SK-N-MC (cell line): ENCODE data around the gene PAK1.

ENCODE experiments used
- DNase-seq: peaks from one replicate; pipeline ENCODE4 v3.0.0-alpha.2; 2011; ENCODE audit warnings: low read depth, low spot score
- H3K27ac ChIP-seq: fragments of 200-600 bp; sonication (generic); 2 replicates; pipeline ENCODE4 v1.5.1; 2016; ENCODE audit warnings: mixed run types
- H3K36me3 ChIP-seq: fragments of 200-600 bp; sonication (generic); 2 replicates; pipeline ENCODE4 v1.6.1; 2017; ENCODE audit warnings: antibody characterized with exemption, low read length, mixed read lengths; ENCODE audit not compliant: insufficient read depth
- H3K4me3 ChIP-seq: fragments of 200-600 bp; sonication (generic); 2 replicates; pipeline ENCODE4 v1.5.1; 2016
- H3K9ac ChIP-seq: fragments of 200-600 bp; sonication (generic); 2 replicates; pipeline ENCODE4 v1.8.0; 2017; ENCODE audit warnings: mixed run types, mixed read lengths; ENCODE audit not compliant: insufficient read length
- H3K9me3 ChIP-seq: fragments of 200-600 bp; sonication (generic); 2 replicates; pipeline ENCODE4 v1.6.1; 2017; ENCODE audit warnings: low read depth, mild to moderate bottlenecking, antibody characterized with exemption, low read length, moderate library complexity, mixed read lengths
- EZH2 ChIP-seq: fragments of 200-600 bp; sonication (generic); IDR thresholded peaks from one replicate; pipeline ENCODE4 v1.6.1; 2017; ENCODE audit warnings: antibody characterized with exemption
- FOXP2 ChIP-seq: optimal IDR thresholded peaks from 2 replicates; pipeline ENCODE3; 2011; ENCODE audit warnings: mild to moderate bottlenecking, moderate library complexity; ENCODE audit not compliant: insufficient read depth; ENCODE audit errors: extremely low read length, control extremely low read depth
- POLR2AphosphoS5 ChIP-seq: IDR thresholded peaks from 2 replicates; pipeline ENCODE4 v1.6.1; 2012; ENCODE audit warnings: mild to moderate bottlenecking, low read depth, low read length, borderline replicate concordance

The PAK1 gene

GRCh38 chr11:77473801-77474683 is at the start of gene PAK1:
TSS of gene PAK1 (minus strand) at chr11:77474094. CDS start at chr11:77392520, 81,574 bp downstream.
- no peak for TF ChIP-seq FOXP2
- TF ChIP-seq EZH2, result no peak
- TF ChIP-seq POLR2AphosphoS5, result no peak
- Histone ChIP-seq H3K4me3 (peak within 1 kb of the TSS; percentile 88), H3K9me3 (no peaks in the 10 kb centered on the region), H3K9ac (peak within 1 kb of the TSS; percentile 88), H3K27ac (0 out of 2 replicates have a peak within 1 kb of the TSS, but pooled peaks have one; percentile 15), H3K36me3 (no peaks in the 10 kb centered on the region)
- DNase-seq, result no peak

DNA sequence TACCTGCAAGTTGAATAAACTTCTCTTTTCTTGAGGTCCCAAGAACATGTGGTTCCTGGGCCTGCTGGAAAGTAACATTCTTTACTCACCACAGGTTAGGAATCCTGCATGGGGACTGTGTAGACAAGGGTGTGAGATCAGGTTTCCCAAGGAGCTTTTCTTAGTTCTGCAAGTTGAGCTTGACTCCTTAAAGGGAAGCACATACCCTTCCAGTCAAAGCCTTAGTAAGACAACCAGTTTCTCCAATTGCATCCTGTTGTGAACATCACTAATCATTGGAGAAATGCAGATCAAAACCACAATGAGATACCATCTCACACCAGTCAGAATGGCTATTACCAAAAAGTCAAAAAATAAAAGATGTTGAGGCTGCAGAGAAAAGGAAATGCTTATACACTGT is 48.3 kb upstream of the PAK1 start:
- H3K27ac ChIP-seq, result no peak overlapping the region
- H3K4me3 ChIP-seq, result no peak overlapping the region
- H3K36me3 ChIP-seq, result no peaks in the 10 kb centered on the region
- TF ChIP-seq EZH2, result no peak
- H3K9me3 ChIP-seq, result no peaks in the 10 kb centered on the region
- no peak for DNase-seq
- no peak overlapping the region for H3K9ac ChIP-seq

- DNase-seq, result no peak
These were observed 46.0 kb upstream of the PAK1 start for GRCh38 chr11:77519847-77520246.

DNA sequence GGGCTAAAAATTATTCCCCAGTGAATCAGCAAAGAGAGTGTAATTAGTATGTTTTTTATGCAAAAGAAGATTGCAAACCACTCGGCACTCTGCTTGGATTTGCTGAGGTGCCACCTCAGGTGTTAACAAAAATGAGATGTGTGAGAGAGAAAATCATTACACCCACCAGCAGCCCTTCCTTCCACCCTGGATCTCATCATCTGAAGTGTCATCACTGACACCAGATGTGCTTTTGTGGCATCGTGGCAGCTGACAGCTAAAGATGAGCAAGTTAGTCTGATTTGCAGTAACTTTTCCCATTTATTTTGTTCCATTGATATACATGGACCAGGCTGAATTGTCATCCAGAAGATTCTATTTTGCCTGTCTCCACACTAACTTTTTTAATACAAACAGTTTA is 44.6 kb upstream of the PAK1 start:
- Histone ChIP-seq H3K27ac (no peak overlapping the region), H3K9ac (no peak overlapping the region), H3K36me3 (no peaks in the 10 kb centered on the region), H3K4me3 (no peak overlapping the region), H3K9me3 (no peaks in the 10 kb centered on the region)
- DNase-seq, result no peak
- no peak for TF ChIP-seq POLR2AphosphoS5
- TF ChIP-seq FOXP2, result no peak

More at GRCh38 chr11:77519847-77520246, 46.0 kb upstream of the PAK1 start:
- TF ChIP-seq FOXP2, result no peak
- TF ChIP-seq POLR2AphosphoS5, result no peak
- no peak for TF ChIP-seq EZH2
- no peaks in the 10 kb centered on the region for H3K9me3 ChIP-seq
- no peak overlapping the region for H3K27ac ChIP-seq
- H3K36me3 ChIP-seq, result no peaks in the 10 kb centered on the region
- H3K9ac ChIP-seq, result no peak overlapping the region
- no peak overlapping the region for H3K4me3 ChIP-seq

GRCh38 chr11:77517753-77518152 is 43.9 kb upstream of the PAK1 start:
- no peaks in the 10 kb centered on the region for H3K9me3 ChIP-seq
- no peak overlapping the region for H3K27ac ChIP-seq
- TF ChIP-seq EZH2 (no peak), POLR2AphosphoS5 (no peak), FOXP2 (no peak)
- H3K36me3 ChIP-seq, result no peaks in the 10 kb centered on the region
- no peak overlapping the region for H3K9ac ChIP-seq
- no peak for DNase-seq
- H3K4me3 ChIP-seq, result no peak overlapping the region

GRCh38 chr11:77517226-77517625 is 43.3 kb upstream of the PAK1 start:
- Histone ChIP-seq H3K4me3 (no peak overlapping the region), H3K9me3 (no peaks in the 10 kb centered on the region), H3K9ac (no peak overlapping the region), H3K36me3 (no peaks in the 10 kb centered on the region), H3K27ac (no peak overlapping the region)
- no peak for DNase-seq
- TF ChIP-seq POLR2AphosphoS5, result no peak
- TF ChIP-seq FOXP2, result no peak
- TF ChIP-seq EZH2, result no peak

DNA sequence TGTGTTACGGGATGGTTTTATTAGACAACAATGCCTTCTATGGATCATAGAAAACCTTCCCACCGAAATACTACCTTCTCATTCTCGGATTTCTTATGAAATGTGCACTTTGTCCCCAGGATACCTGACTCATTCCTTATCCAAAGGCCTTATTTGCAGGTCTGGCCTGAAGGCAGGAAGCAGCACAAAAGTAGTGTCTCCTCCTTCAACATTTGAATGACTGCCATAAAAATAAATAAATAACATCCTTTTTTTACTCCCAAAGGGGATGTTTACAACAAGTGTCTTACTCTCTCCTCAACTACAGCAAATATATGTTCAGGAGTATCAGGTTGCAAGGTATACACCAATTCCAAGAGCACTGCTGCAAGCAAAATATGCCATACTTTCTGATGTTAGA is 41.6 kb upstream of the PAK1 start:
- no peak overlapping the region for H3K9ac ChIP-seq
- H3K4me3 ChIP-seq, result no peak overlapping the region
- no peaks in the 10 kb centered on the region for H3K36me3 ChIP-seq
- no peaks in the 10 kb centered on the region for H3K9me3 ChIP-seq
- no peak for DNase-seq
- TF ChIP-seq FOXP2 (no peak), POLR2AphosphoS5 (no peak), EZH2 (no peak)
- H3K27ac ChIP-seq, result no peak overlapping the region

DNA sequence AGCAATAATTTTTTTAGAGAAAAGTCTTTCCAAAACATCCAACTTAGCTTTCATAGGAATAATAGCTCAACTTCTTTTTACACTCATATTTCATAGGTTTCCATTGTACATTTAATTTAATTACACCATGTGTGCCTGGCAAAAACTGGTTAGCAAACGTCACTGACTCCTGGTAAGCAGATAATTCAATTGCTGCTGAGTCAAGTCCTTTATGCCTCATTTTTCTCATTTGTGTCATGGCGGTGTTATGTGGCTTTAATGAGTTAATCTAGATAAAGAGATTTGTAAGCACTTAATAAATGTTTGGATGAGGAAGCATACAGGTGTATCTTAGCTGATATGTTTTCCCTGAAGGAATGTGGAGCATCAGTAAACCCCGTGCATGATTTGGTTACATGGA is 41.2 kb upstream of the PAK1 start:
- DNase-seq, result no peak
- Histone ChIP-seq H3K27ac (no peak overlapping the region), H3K9ac (no peak overlapping the region), H3K4me3 (no peak overlapping the region), H3K36me3 (no peaks in the 10 kb centered on the region), H3K9me3 (no peaks in the 10 kb centered on the region)
- TF ChIP-seq FOXP2, result no peak
- no peak for TF ChIP-seq EZH2
- TF ChIP-seq POLR2AphosphoS5, result no peak

DNA sequence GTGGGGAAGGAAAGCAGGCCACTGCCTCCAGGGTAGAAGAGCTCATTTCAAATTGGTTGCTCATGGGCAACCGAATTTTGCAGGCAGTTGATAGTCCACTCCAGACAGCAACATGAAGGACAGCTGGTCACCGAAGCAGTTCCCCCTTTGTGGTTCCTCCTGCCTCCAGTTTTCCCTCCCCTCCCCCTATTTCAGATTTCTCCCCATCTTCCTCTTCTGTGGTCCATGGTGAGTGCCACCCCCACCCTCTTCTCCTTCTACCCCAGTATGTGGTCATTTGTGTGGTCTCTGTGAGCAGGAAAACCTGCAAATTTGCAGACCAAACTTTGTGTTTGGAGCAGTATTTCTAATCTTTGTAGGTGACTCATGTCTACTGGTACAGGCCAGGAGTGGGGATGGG is 38.2 kb upstream of the PAK1 start:
- Histone ChIP-seq H3K9me3 (no peaks in the 10 kb centered on the region), H3K36me3 (no peaks in the 10 kb centered on the region), H3K27ac (no peak overlapping the region), H3K9ac (no peak overlapping the region), H3K4me3 (no peak overlapping the region)
- no peak for DNase-seq
- TF ChIP-seq POLR2AphosphoS5 (no peak), EZH2 (no peak), FOXP2 (no peak)
